ENCODE results near the gene DQX1.
"Not testable (repeated sequence)": the region's sequence is repeated elsewhere in the genome, so short reads cannot be mapped to it uniquely, and the experiment has no call there.

DQX1 gene

GRCh38 chr2:74497777-74498499 lies 28.1 kb downstream of the DQX1 start:
- in situ Hi-C loops (cut with MboI; ENCODE audit: low sequenced_read_pairs): no loop called here

- in situ Hi-C loops (cut with MboI; ENCODE audit: low sequenced_read_pairs): no loop called here
Measured at GRCh38 chr2:74496997-74497776, 28.8 kb downstream of the DQX1 start.

GRCh38 chr2:74495440-74495839 lies 30.6 kb downstream of the DQX1 start:
- in situ Hi-C loops (cut with MboI; ENCODE audit: low sequenced_read_pairs): no loop called here

- in situ Hi-C loops (cut with MboI; ENCODE audit: low sequenced_read_pairs): no loop called here
Measured at GRCh38 chr2:74493546-74493945, 32.5 kb downstream of the DQX1 start.

GRCh38 chr2:74491648-74492544 lies 34.1 kb downstream of the DQX1 start:
- in situ Hi-C loops (cut with MboI; ENCODE audit: low sequenced_read_pairs): no loop called here

GRCh38 chr2:74489906-74490305 lies 36.1 kb downstream of the DQX1 start:
- in situ Hi-C loops (cut with MboI; ENCODE audit: low sequenced_read_pairs): no loop called here

GRCh38 chr2:74488643-74489481 lies 37.2 kb downstream of the DQX1 start:
- in situ Hi-C loops (cut with MboI; ENCODE audit: low sequenced_read_pairs): no loop called here

- in situ Hi-C loops (cut with MboI; ENCODE audit: low sequenced_read_pairs): no loop called here
Measured at GRCh38 chr2:74486141-74486540, 39.9 kb downstream of the DQX1 start.

- in situ Hi-C loops (cut with MboI; ENCODE audit: low sequenced_read_pairs): not testable (repeated sequence)
Measured at GRCh38 chr2:74483675-74484164, 42.3 kb downstream of the DQX1 start.

GRCh38 chr2:74482801-74483674 lies 43.0 kb downstream of the DQX1 start, which contains the start of the genes CCDC142 and TTC31:
CCDC142 (minus strand) TSS chr2:74482998; CDS start chr2:74482837, 161 bp downstream.
TTC31 (plus strand) TSS chr2:74483081; CDS start chr2:74483096, 15 bp downstream.
- in situ Hi-C loops (cut with MboI; ENCODE audit: low sequenced_read_pairs): no loop called here

- in situ Hi-C loops (cut with MboI; ENCODE audit: low sequenced_read_pairs): no loop called here
Measured at GRCh38 chr2:74481961-74482800, 43.9 kb downstream of the DQX1 start.

GRCh38 chr2:74481431-74481830 lies 44.6 kb downstream of the DQX1 start:
- in situ Hi-C loops (cut with MboI; ENCODE audit: low sequenced_read_pairs): no loop called here

GRCh38 chr2:74474899-74475298 lies 51.1 kb downstream of the DQX1 start:
- in situ Hi-C loops (cut with MboI; ENCODE audit: low sequenced_read_pairs): no loop called here

- in situ Hi-C loops (cut with MboI; ENCODE audit: low sequenced_read_pairs): no loop called here
Measured at GRCh38 chr2:74474481-74474880, 51.5 kb downstream of the DQX1 start.

GRCh38 chr2:74472945-74473258 lies 53.1 kb downstream of the DQX1 start:
- in situ Hi-C loops (cut with MboI; ENCODE audit: low sequenced_read_pairs): no loop called here

- in situ Hi-C loops (cut with MboI; ENCODE audit: low sequenced_read_pairs): no loop called here
Measured at GRCh38 chr2:74472086-74472944, 53.7 kb downstream of the DQX1 start, which contains the start of gene MRPL53. MRPL53 (minus strand) TSS chr2:74472680; CDS start chr2:74472660, 20 bp downstream.

GRCh38 chr2:74471332-74472065 lies 54.5 kb downstream of the DQX1 start:
- in situ Hi-C loops (cut with MboI; ENCODE audit: low sequenced_read_pairs): no loop called here
